ENCODE results near the gene CLNK. TPM values are rescaled to one million over a fixed set of nuclear protein-coding genes. Genes with fewer than 3 reads are reported as not detected.

The CLNK gene
- total RNA-seq, 1 donor from 2014 or later = not detected

- no peak overlapping the region for H3K4me3 Mint-ChIP-seq
- no peaks in the 10 kb centered on the region for H3K27me3 Mint-ChIP-seq
- no peak for DNase-seq (ENCODE audit: extremely low spot score, unreplicated experiment)
- TF ChIP-seq, protein P1, sequence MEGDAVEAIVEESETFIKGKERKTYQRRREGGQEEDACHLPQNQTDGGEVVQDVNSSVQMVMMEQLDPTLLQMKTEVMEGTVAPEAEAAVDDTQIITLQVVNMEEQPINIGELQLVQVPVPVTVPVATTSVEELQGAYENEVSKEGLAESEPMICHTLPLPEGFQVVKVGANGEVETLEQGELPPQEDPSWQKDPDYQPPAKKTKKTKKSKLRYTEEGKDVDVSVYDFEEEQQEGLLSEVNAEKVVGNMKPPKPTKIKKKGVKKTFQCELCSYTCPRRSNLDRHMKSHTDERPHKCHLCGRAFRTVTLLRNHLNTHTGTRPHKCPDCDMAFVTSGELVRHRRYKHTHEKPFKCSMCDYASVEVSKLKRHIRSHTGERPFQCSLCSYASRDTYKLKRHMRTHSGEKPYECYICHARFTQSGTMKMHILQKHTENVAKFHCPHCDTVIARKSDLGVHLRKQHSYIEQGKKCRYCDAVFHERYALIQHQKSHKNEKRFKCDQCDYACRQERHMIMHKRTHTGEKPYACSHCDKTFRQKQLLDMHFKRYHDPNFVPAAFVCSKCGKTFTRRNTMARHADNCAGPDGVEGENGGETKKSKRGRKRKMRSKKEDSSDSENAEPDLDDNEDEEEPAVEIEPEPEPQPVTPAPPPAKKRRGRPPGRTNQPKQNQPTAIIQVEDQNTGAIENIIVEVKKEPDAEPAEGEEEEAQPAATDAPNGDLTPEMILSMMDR (conservative IDR thresholded peaks at IDR 0.05) = no peak
- no peaks in the 10 kb centered on the region for H3K9me3 Mint-ChIP-seq
- H3K4me1 Mint-ChIP-seq (ENCODE audit: unreplicated experiment) = no peaks in the 10 kb centered on the region
- no peaks in the 10 kb centered on the region for H3K36me3 Mint-ChIP-seq
- H3K27ac Mint-ChIP-seq = no peak overlapping the region
Measured at GRCh38 chr4:10715135-10715534, 30.6 kb upstream of the CLNK start.

GRCh38 chr4:10713591-10713990 lies 29.0 kb upstream of the CLNK start:
- Mint-ChIP-seq H3K27me3 (no peaks in the 10 kb centered on the region), H3K9me3 (no peaks in the 10 kb centered on the region), H3K4me1 (ENCODE audit: unreplicated experiment) (no peaks in the 10 kb centered on the region), H3K4me3 (no peak overlapping the region), H3K27ac (no peak overlapping the region), H3K36me3 (no peaks in the 10 kb centered on the region)
- no peak for DNase-seq (ENCODE audit: extremely low spot score, unreplicated experiment)
- TF ChIP-seq, protein P1 (conservative IDR thresholded peaks at IDR 0.05) = no peak

- no peak for DNase-seq (ENCODE audit: extremely low spot score, unreplicated experiment)
- no peak overlapping the region for H3K4me3 Mint-ChIP-seq
- TF ChIP-seq, protein P1 (conservative IDR thresholded peaks at IDR 0.05) = no peak
- H3K36me3 Mint-ChIP-seq = no peaks in the 10 kb centered on the region
- H3K9me3 Mint-ChIP-seq = no peaks in the 10 kb centered on the region
- no peak overlapping the region for H3K27ac Mint-ChIP-seq
- H3K27me3 Mint-ChIP-seq = no peaks in the 10 kb centered on the region
- H3K4me1 Mint-ChIP-seq (ENCODE audit: unreplicated experiment) = no peaks in the 10 kb centered on the region
Measured at GRCh38 chr4:10706236-10706635, 21.7 kb upstream of the CLNK start.

- H3K4me1 Mint-ChIP-seq (ENCODE audit: unreplicated experiment) = no peaks in the 10 kb centered on the region
- H3K27ac Mint-ChIP-seq = no peak overlapping the region
- H3K27me3 Mint-ChIP-seq = no peaks in the 10 kb centered on the region
- no peaks in the 10 kb centered on the region for H3K36me3 Mint-ChIP-seq
- no peaks in the 10 kb centered on the region for H3K9me3 Mint-ChIP-seq
- DNase-seq (ENCODE audit: extremely low spot score, unreplicated experiment) = no peak
- no peak overlapping the region for H3K4me3 Mint-ChIP-seq
- TF ChIP-seq, protein P1 (conservative IDR thresholded peaks at IDR 0.05) = no peak
Measured at GRCh38 chr4:10704430-10704810, 19.9 kb upstream of the CLNK start.

DNA sequence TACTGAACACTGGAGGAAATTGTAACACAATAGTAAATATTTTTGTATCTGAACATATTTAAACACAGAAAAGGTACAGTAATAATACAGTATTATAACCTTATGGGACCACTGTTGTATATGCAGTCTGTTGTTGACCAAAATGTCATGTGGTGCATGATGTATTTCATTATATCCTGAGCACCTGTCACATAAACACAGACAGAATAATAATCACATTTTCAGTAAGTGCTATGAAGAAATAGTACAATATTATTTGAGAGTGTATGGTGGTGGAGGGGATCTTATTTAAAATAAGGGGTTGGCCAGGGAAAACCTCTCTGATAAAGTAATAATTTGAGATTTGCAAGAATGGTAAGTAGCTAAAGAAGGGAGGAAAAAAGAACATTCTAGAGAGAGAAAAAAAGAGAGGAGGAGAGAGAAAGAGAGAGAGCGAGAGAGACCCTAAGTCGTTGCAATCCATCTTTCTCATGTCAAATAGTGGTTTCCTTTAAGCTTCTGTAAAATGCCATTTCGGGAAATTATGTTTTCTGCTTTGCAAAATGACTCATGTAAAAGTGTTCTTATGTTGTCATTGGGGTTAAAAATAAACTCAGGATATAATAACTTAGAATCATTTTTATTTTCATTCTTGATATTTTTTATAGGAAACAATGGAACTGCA lies 19.3 kb upstream of the CLNK start:
- TF ChIP-seq, protein P1 (conservative IDR thresholded peaks at IDR 0.05) = no peak
- H3K27ac Mint-ChIP-seq = no peak overlapping the region
- H3K4me1 Mint-ChIP-seq (ENCODE audit: unreplicated experiment) = no peaks in the 10 kb centered on the region
- no peak overlapping the region for H3K4me3 Mint-ChIP-seq
- no peaks in the 10 kb centered on the region for H3K36me3 Mint-ChIP-seq
- DNase-seq (ENCODE audit: extremely low spot score, unreplicated experiment) = no peak
- no peaks in the 10 kb centered on the region for H3K9me3 Mint-ChIP-seq
- no peaks in the 10 kb centered on the region for H3K27me3 Mint-ChIP-seq

GRCh38 chr4:10703156-10703555 lies 18.6 kb upstream of the CLNK start:
- no peak overlapping the region for H3K27ac Mint-ChIP-seq
- H3K36me3 Mint-ChIP-seq = no peaks in the 10 kb centered on the region
- H3K4me3 Mint-ChIP-seq = no peak overlapping the region
- no peaks in the 10 kb centered on the region for H3K27me3 Mint-ChIP-seq
- TF ChIP-seq, protein P1 (conservative IDR thresholded peaks at IDR 0.05) = no peak
- no peaks in the 10 kb centered on the region for H3K4me1 Mint-ChIP-seq (ENCODE audit: unreplicated experiment)
- no peak for DNase-seq (ENCODE audit: extremely low spot score, unreplicated experiment)
- H3K9me3 Mint-ChIP-seq = no peaks in the 10 kb centered on the region
